DMS79 (cell line): ENCODE measurements around the gene CDKL1.
"Not testable (repeated sequence)": the region's sequence is repeated elsewhere in the genome, so short reads cannot be mapped to it uniquely, and the experiment has no call there.

ENCODE experiments used
- DNase-seq: peaks from one replicate; lab custom pipeline; 2025; lab: John Stamatoyannopoulos, UW

Gene CDKL1

DNA sequence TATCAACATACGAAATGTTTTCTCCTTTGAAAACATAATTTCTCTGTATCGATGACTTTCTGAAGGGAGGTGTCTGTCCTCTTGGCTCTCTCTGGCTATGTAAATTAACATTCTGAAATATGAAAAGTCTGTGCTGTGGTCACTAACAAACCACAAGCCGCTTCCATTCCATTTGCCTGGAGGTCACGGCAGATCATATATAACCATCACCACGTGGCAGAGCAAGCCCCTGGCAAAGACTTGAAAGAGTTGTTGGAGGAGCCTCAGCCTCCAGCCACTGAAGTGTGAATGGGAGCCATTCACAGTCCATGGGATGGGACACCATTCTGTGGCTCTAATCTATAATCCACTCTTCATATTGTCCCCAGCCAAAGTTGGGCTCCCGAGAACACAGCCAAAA is 39.6 kb downstream of the CDKL1 start:
- DNase-seq, result no peak

DNA sequence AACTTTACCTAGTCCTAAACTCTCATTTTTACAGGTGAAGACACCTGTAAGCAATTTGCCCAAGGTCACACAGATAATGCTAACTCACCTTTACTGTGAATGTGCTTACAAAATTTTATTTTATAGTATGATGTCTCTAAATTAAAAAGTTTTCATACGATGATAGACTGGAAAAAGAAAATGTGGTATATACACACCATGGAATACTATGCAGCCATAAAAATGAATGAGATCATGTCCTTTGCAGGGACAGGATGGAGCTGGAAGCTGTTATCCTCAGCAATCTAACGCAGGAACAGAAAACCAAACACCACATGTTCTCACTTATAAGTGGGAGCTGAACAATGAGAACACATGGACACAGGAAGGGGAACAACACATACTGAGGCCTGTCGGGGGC is 40.4 kb downstream of the CDKL1 start:
- not testable (repeated sequence) for DNase-seq

GRCh38 chr14:50355692-50356091 is 41.0 kb downstream of the CDKL1 start:
- DNase-seq, result no peak

DNA sequence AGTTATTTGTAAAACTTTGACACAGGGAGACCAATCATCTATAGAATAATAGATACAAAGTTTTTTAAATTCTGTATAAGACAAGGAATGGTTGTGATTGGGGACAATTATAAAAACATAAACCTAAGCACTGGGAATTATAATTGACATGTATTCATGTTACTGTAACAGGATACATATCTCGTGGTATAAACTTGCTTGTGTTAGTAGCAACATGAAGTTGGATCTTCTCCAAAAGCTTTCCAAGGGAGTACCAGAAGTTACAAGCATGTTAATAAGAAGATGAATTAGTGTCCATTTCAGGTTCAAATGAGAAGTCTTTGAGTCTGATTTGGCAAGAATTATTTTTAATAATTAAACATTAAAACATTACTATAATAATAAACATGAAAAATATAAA is 42.2 kb downstream of the CDKL1 start:
- DNase-seq, result no peak

GRCh38 chr14:50353126-50353525 is 43.6 kb downstream of the CDKL1 start:
- DNase-seq, result no peak

- DNase-seq, result no peak
Observed at GRCh38 chr14:50352584-50352983, 44.1 kb downstream of the CDKL1 start.

- DNase-seq, result no peak
Observed at GRCh38 chr14:50350975-50351374, 45.7 kb downstream of the CDKL1 start.

GRCh38 chr14:50348933-50349332 is 47.7 kb downstream of the CDKL1 start:
- no peak for DNase-seq

GRCh38 chr14:50347521-50347920 is 49.2 kb downstream of the CDKL1 start:
- no peak for DNase-seq

GRCh38 chr14:50345846-50346422 is 50.7 kb downstream of the CDKL1 start:
- no peak for DNase-seq

- no peak for DNase-seq
Observed at GRCh38 chr14:50344876-50345563, 51.7 kb downstream of the CDKL1 start.

GRCh38 chr14:50344116-50344775 is 52.4 kb downstream of the CDKL1 start:
- DNase-seq, result no peak

- no peak for DNase-seq
Observed at GRCh38 chr14:50343434-50343833, 53.2 kb downstream of the CDKL1 start.

DNA sequence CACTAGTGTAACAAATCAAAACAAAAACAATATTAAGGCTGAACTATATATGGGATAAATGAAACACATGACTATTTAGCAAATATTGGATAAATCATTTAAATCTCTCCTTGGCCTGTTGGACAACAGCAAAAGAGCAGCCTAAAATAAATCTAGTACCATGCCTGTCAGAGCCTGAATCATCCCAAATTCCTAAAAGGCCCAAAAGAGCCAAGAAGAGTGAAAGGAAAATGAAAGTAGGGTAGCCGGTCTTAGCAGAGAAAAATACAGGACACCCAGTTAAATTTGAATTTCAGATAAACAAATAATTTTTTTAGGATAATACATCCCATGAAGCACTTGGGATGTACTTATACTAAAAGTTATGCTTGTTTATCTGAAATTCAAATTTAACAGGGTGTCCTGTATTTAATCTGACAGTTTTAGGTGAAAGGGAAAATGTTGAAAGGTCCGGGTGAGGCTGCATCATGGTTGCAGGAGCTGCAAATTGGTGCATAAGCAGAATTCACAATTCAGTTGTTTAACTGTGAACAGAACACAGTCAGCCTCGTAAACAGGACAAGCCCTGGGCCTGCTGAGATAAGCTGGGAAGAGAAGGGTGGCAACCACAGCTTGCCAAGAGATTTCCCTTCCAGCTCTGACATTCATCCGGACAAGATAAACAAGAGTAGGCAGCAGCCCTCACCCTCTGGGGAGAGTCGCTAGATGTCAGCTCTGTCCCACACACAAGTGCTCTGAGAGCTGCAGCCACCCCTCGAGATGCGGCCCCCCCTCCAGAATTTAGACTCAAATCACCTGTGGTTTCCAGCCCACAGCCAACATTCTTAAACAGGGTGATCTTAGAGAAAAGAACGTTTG is 54.2 kb downstream of the CDKL1 start:
- DNase-seq, result peak; percentile 64

GRCh38 chr14:50340963-50341362 is 55.7 kb downstream of the CDKL1 start:
- no peak for DNase-seq

- DNase-seq, result no peak
Observed at GRCh38 chr14:50340045-50340444, 56.6 kb downstream of the CDKL1 start.

- no peak for DNase-seq
Observed at GRCh38 chr14:50339178-50339804, 57.4 kb downstream of the CDKL1 start.

DNA sequence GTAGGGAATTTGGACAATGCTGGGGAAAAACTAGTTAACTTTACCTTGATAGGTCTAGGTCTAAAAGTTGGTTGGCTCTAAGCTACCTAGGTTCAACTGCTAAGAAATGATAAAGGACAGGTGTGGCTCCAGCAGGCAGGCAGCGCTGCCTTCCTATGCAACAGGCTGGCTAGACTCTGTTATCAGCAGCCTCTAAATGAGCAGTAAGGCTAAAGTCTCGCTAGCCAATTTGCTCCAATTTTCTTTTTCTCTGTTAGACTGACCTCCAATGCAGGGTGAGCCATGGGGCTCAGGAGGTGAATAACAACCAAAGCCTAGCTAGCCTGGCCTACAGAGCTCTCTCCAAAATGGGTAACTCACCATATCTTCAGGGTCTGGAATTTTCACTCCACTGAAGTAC is 58.1 kb downstream of the CDKL1 start:
- DNase-seq, result no peak

DNA sequence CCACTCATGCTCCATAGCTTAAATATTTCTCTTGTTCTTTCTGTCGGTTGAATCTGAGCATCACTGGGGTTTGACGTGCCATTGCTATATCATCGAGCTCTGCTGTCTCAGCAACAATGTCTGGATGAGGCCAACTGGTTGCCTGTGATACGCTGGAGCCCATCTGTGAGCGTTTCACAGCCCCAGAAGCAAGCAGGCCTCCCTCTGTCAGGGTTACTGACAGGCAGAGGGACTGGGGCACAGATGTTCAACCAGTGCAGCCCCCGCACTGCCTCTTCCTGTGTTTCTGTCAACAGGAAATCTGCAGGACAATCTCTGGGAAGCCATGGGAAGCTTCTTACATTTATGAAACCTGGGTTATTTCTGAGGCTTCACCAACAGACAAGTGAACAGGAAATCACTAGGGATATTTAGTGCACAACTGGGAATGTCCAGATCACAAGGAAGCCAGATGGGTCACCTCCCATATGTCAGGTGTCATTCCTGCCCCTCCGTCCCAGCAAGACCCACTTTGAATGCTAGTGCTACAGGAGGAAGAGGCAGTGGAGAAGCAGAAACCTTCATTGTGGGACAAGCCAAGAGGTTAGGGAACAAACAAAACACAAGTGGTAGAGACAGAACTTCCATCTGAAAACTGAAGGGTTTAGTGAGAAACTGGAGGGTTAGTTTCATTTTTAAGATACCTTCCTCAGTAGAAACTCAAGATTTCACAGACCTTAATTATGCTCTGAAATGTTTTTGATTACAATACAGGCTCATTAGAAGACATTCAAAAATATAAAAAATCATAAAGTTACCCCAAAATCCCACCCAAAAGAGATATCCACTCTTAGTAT is 60.5 kb downstream of the CDKL1 start:
- no peak for DNase-seq

DNA sequence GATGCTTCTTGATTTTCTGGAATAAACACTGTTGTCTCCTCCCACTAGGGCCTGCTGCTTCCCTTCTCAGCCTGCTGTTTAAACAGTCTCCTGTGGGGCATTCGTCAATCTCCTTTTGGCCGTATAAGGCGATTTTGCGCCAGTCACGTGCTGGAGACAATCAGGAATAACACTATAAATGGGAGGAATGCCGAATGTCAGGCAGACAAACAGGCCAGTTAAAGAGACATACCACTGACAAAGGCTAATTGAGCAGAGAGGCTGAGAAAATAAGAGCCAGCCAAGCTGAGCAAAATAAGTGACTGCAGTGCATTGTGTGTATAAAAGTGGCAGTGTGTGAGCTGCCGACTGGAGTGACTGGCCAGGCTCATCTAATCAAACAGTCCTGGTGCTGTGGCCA is 61.3 kb downstream of the CDKL1 start:
- no peak for DNase-seq

DNA sequence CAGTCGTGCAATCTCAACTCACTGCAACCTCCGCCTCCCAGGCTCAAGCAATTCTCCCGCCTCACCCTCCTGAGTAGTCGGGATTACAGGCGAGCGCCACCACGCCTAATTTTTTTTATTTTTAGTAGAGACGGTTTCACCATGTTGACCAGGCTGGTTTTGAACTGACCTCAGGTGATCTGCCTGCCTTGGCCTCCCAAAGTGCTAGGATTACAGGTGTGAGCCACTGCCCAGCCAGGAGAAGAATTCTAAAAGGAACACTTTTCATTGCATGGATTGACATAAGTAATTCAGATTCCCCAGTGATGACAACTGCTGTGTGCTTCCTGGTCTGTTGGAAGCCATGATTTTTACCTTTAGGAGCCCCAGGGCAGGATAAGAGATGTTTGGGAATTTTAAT is 62.5 kb downstream of the CDKL1 start:
- DNase-seq, result no peak
